Brain microvascular endothelial cell (primary cell): ENCODE measurements around the gene TUBG2.
A peak's percentile ranks its signal among the peaks of the same experiment; 100 is the strongest.
"Not testable (repeated sequence)": the region's sequence is repeated elsewhere in the genome, so short reads cannot be mapped to it uniquely, and the experiment has no call there.

Experiments used
- DNase-seq: peaks from one replicate; pipeline ENCODE4 v3.0.0-alpha.2; 2020
- H3K27ac ChIP-seq: fragments of 250-450 bp; sonication (Bioruptor Pico); 2 replicates; pipeline ENCODE4 v1.5.1; 2020; ENCODE audit warnings: mild to moderate bottlenecking, moderate library complexity
- H3K27me3 ChIP-seq: fragments of 250-450 bp; sonication (Bioruptor Pico); replicated peaks from 2 replicates; pipeline ENCODE4 v1.5.1; 2020; ENCODE audit warnings: mild to moderate bottlenecking
- H3K36me3 ChIP-seq: fragments of 250-450 bp; sonication (Bioruptor Pico); replicated peaks from 2 replicates; pipeline ENCODE4 v1.5.1; 2020; ENCODE audit warnings: mild to moderate bottlenecking
- H3K4me3 ChIP-seq: 2 replicates; pipeline ENCODE4 v1.5.1; 2011; ENCODE audit warnings: low read depth, mild to moderate bottlenecking, control low read depth, low read length, moderate library complexity
- CTCF ChIP-seq: IDR thresholded peaks from 2 replicates; pipeline ENCODE4 v1.5.1; 2011; ENCODE audit warnings: low read depth, mild to moderate bottlenecking, moderate library complexity, low read length, control low read depth, inconsistent platforms; ENCODE audit errors: missing control alignments
- in situ Hi-C: cut with HindIII; loops from 2 replicates; pipeline ENCODE4 v1.10.0; 2017; ENCODE audit warnings: low sequenced_read_pairs, low pct_ligation_motif_present

TUBG2 gene

GRCh38 chr17:42653179-42654124 is 5.6 kb upstream of the TUBG2 start:
- Histone ChIP-seq H3K4me3 (peak overlapping the region; percentile 46), H3K36me3 (no peaks in the 10 kb centered on the region), H3K27ac (no peak overlapping the region), H3K27me3 (no peaks in the 10 kb centered on the region)
- no peak for TF ChIP-seq CTCF
- DNase-seq, result peak; percentile 50
- in situ Hi-C loops, result no loop called here

GRCh38 chr17:42655528-42655927 is 3.6 kb upstream of the TUBG2 start:
- in situ Hi-C loops, result no loop called here
- no peak overlapping the region for H3K27ac ChIP-seq
- no peak overlapping the region for H3K4me3 ChIP-seq

GRCh38 chr17:42657824-42658588 is 1.1 kb upstream of the TUBG2 start:
- in situ Hi-C loops, result no loop called here
- no peaks in the 10 kb centered on the region for H3K27me3 ChIP-seq
- no peak for DNase-seq
- H3K4me3 ChIP-seq, result no peak overlapping the region
- no peak overlapping the region for H3K27ac ChIP-seq
- H3K36me3 ChIP-seq, result peaks cover 4% of the 10 kb centered on the region
- TF ChIP-seq CTCF, result no peak

More at GRCh38 chr17:42655528-42655927, 3.6 kb upstream of the TUBG2 start:
- Histone ChIP-seq H3K36me3 (no peaks in the 10 kb centered on the region), H3K27me3 (no peaks in the 10 kb centered on the region)
- no peak for TF ChIP-seq CTCF
- no peak for DNase-seq

- in situ Hi-C loops, result loop anchor here (10.0 kb wide), 1 partner anchor 55 kb away; the partner anchor contains the start of genes RETREG3 and TUBG1
- H3K27me3 ChIP-seq, H3K36me3 ChIP-seq, DNase-seq, H3K27ac ChIP-seq: not testable (repeated sequence)
- peak overlapping the region; percentile 66 for H3K4me3 ChIP-seq
These were observed 819 bp downstream of the TUBG2 start for GRCh38 chr17:42659932-42660274.

- in situ Hi-C loops, result loop anchor here (10.0 kb wide), 1 partner anchor 56 kb away; the partner anchor contains the start of genes RETREG3 and TUBG1
- Histone ChIP-seq H3K27me3 (no peaks in the 10 kb centered on the region), H3K4me3 (no peak overlapping the region), H3K36me3 (peaks cover 9% of the 10 kb centered on the region), H3K27ac (no peak overlapping the region)
- TF ChIP-seq CTCF, result no peak
- DNase-seq, result no peak
These were observed 1.7 kb downstream of the TUBG2 start for GRCh38 chr17:42660692-42661345.
